Adrenal gland (tissue), 12 donors: ENCODE data around the gene ZRANB3. TPM values are rescaled to one million over a fixed set of nuclear protein-coding genes. Genes with fewer than 3 reads are reported as not detected.
"Not testable (repeated sequence)": the region's sequence is repeated elsewhere in the genome, so short reads cannot be mapped to it uniquely, and the experiment has no call there.

Experiments
- DNase-seq, 7 donors: peaks; one replicate each; pipeline ENCODE4 v3.0.0-alpha.2; 2019 to 2020
- H3K27ac ChIP-seq, 5 donors: fragments of 200-600 bp; sonication (generic) in 4 of 5; 1 replicate in 3 of 5; 2 replicates in 2 of 5; pipeline versions ENCODE4 v1.5.1 to v1.8.0; 2016 to 2020; ENCODE audit warnings: mild to moderate bottlenecking in 1 of 5
- H3K27me3 ChIP-seq: fragments of 200-600 bp; 2 replicates; pipeline ENCODE4 v1.8.0; 2021
- H3K36me3 ChIP-seq, 2 donors: fragments of 200-600 bp; replicated peaks in 1 of 2; 1 replicate in 1 of 2; 2 replicates in 1 of 2; pipeline versions ENCODE4 v1.5.1 to v1.8.0; 2018 to 2022
- H3K4me1 ChIP-seq, 2 donors: fragments of 200-600 bp; replicated peaks in 1 of 2; 1 replicate in 1 of 2; 2 replicates in 1 of 2; pipeline versions ENCODE4 v1.5.1 to v1.8.0; 2018 to 2021
- H3K4me3 ChIP-seq, 4 donors: fragments of 200-600 bp; sonication (generic) in 3 of 4; one replicate each; pipeline ENCODE4 v1.5.1; 2016 to 2018
- H3K9me3 ChIP-seq, 3 donors: fragments of 200-600 bp; sonication (generic) in 1 of 3; replicated peaks in 1 of 3; 1 replicate in 2 of 3; 2 replicates in 1 of 3; pipeline versions ENCODE4 v1.5.1 to v1.8.0; 2016 to 2021
- POLR2A ChIP-seq, 2 donors: fragments of 450-650 bp; IDR thresholded peaks; one replicate each; pipeline ENCODE4 v1.6.1; 2017; ENCODE audit warnings: antibody characterized with exemption in 2 of 2, mild to moderate bottlenecking in 2 of 2, moderate library complexity in 1 of 2
- WGBS, 4 donors: extraction: QIAGEN DNeasy Blood & Tissue Kit in 2 of 4; methylation state at CpG; one replicate each; pipeline versions ENCODE4 v1.1.5 to v1.1.7; 2013 to 2017; 5-methylcytosine and 5-hydroxymethylcytosine counted together
- intact Hi-C, 2 donors: fragments of 100-400 bp; cut with DNase I; formaldehyde crosslinking; loops; one replicate each; pipeline versions ENCODE4 v1.14.1 to v1.15.0; 2022 to 2023
- polyA plus RNA-seq, 3 donors: library from polyadenylated mRNA; stranded (reverse); fragments of 200-250 nt in 2 of 3; fragments of 350-450 nt in 1 of 3; fragmentation: Illumina TruSeq in 1 of 3; extraction: RNeasy Lipid Tissue Mini Kit (QIAGEN cat#74804) in 1 of 3; gene quantifications; one replicate each; pipeline ENCODE4 v1.2.3, GENCODE V29; 2013 to 2014
- total RNA-seq, 9 donors: library from RNA; depleted of rRNA in 4 of 9; stranded (reverse); fragments of >200 nt in 4 of 9; fragments of 120-200 nt in 1 of 9; fragmentation: NEBNext Ultra II Directional in 1 of 9; extraction: Animal tissue kit (Norgen Biotek cat#: 25700) in 1 of 9; gene quantifications; one replicate each; pipeline versions ENCODE4 v1.1.0 to v1.2.4, GENCODE V29; 2013 to 2023
- TF ChIP-seq, protein P1 (sequence below), 6 experiments: fragments of 450-650 bp in 4 of 6; fragments of 200-600 bp in 2 of 6; sonication (generic) in 1 of 6; IDR thresholded peaks; 1 replicate in 5 of 6; 2 replicates in 1 of 6; pipeline versions ENCODE4 v1.5.1 to v1.8.0; 2016 to 2021; ENCODE audit warnings: antibody characterized with exemption in 6 of 6, mild to moderate bottlenecking in 2 of 6, moderate library complexity in 1 of 6
- donor health status: healthy with polysubstance abuse.
- donor health status: Bipolar disorder and iron deficiency.
- donor health status: DM: yes; HTN: yes; CAD: no.
- donor health status: DM: no; HTN: no; CAD: no.
- donor health status: DM: no; HTN: no; CAD: no.
- donor health status: DM: yes; HTN: yes; CAD: no.

ZRANB3 gene
- total and polyA plus RNA-seq, 12 donors, result 1.0 to 16.8 (median 9.0) TPM

DNA sequence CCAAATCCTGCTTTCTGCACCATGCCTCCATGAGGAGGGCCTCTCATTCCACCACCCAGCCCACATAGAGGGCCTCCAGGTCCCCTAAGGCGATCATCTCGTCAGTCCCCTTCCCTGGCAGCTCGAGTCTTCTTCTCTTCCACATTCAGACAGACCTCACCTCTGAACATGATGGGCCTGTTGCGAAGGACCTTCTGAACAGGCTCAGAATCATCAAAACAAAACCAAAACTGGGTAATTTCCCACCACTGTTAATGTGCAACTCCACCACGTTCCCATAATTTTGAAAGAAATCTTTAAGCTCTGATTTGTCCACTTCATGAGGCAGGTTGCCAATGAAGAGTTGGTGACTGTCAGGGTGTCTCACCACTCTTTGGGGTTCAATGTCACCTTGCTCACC is 20.4 kb downstream of the ZRANB3 start:
- Histone ChIP-seq H3K27me3 (no peaks in the 10 kb centered on the region), H3K4me1 (no peaks in the 10 kb centered on the region), H3K9me3 (peaks cover 0 to 8% (median 0%) of the 10 kb centered on the region in 3 donors), H3K27ac (no peak overlapping the region), H3K36me3 (no peaks in the 10 kb centered on the region), H3K4me3 (no peak overlapping the region)
- no peak for DNase-seq
- WGBS, 4 donors, result 96 to 99% (median 98%) methylated on average over 5 of the region's 5 CpGs
- intact Hi-C loops, result no loop called here
- TF ChIP-seq, protein P1, sequence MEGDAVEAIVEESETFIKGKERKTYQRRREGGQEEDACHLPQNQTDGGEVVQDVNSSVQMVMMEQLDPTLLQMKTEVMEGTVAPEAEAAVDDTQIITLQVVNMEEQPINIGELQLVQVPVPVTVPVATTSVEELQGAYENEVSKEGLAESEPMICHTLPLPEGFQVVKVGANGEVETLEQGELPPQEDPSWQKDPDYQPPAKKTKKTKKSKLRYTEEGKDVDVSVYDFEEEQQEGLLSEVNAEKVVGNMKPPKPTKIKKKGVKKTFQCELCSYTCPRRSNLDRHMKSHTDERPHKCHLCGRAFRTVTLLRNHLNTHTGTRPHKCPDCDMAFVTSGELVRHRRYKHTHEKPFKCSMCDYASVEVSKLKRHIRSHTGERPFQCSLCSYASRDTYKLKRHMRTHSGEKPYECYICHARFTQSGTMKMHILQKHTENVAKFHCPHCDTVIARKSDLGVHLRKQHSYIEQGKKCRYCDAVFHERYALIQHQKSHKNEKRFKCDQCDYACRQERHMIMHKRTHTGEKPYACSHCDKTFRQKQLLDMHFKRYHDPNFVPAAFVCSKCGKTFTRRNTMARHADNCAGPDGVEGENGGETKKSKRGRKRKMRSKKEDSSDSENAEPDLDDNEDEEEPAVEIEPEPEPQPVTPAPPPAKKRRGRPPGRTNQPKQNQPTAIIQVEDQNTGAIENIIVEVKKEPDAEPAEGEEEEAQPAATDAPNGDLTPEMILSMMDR (IDR thresholded peaks at IDR 0.05), result no peak
- no peak for TF ChIP-seq POLR2A (IDR thresholded peaks at IDR 0.05)

DNA sequence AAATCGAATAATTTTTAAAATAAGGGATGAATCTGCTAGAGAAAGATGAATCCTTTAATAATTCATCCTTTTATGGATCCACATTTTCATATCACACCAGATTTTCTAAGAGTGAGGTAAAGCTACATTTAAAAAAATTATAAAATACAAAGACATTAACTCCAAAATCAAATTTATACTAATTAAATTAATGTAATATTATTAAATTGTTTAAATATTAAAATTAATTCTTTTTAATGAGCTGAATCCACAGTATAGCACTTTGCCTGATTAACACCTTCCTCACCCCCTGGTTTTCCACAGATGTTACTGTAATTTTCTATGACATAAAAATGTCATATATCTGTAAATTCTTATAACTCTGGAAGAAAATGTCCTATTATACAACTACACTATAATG is 26.2 kb downstream of the ZRANB3 start:
- H3K9me3 ChIP-seq, result no peaks in the 10 kb centered on the region
- WGBS, 4 donors, result 75 to 92% (median 86%) methylated on average over 1 of the region's 1 CpG
- DNase-seq, result no peak

DNA sequence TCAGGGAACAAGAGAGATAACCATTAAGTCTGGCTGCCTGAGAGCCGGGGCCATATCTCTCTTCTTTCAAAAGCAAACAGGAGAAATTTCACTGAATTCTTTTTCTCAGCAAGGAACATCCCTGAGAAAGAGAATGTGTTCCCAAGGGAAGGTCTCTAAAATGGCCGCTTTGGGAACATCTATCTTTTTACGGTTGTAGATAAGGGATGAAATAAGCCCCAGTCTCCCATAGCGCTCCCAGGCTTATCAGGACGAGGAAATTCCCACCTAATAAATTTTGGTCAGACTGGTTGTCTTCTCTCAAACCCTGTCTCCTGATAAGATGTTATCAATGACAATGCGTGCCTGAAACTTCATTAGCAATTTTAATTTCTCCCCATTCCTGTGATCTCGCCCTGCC is 32.4 kb downstream of the ZRANB3 start:
- H3K36me3 ChIP-seq, H3K4me3 ChIP-seq, H3K27ac ChIP-seq, intact Hi-C loops, H3K27me3 ChIP-seq, DNase-seq, H3K4me1 ChIP-seq: not testable (repeated sequence)
- WGBS, 4 donors, result 91 to 98% (median 97%) methylated on average over 7 of the region's 7 CpGs
- H3K9me3 ChIP-seq, result peaks cover 0 to 12% (median 0%) of the 10 kb centered on the region in 3 donors

More for the DNA sequence above, 26.2 kb downstream of the ZRANB3 start:
- Histone ChIP-seq H3K36me3 (no peaks in the 10 kb centered on the region), H3K4me1 (no peaks in the 10 kb centered on the region), H3K4me3 (no peak overlapping the region), H3K27me3 (no peaks in the 10 kb centered on the region), H3K27ac (no peak overlapping the region)
- no peak for TF ChIP-seq POLR2A (IDR thresholded peaks at IDR 0.05)
- TF ChIP-seq, protein P1 (IDR thresholded peaks at IDR 0.05), result no peak
- intact Hi-C loops, result no loop called here

DNA sequence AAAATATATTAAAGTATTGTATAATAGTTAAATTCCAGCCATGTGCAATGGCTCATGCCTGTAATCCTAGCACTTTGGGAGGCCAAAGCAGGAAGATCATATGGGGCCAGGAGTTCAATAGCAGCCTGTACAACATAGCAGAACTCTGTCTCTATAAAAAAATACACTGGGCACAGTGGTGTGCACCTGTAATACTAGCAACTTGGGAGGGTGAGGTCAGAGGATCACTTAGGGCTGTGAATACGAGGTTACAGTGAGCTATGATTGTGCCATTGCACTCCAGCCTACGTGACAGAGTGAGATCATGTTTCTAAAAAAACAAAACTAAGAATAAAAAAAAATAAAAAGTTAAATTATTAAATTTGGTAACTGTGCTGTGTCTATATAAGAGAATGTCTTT is 36.1 kb downstream of the ZRANB3 start:
- WGBS, 4 donors, result 88 to 95% (median 91%) methylated on average over 2 of the region's 2 CpGs
- H3K27me3 ChIP-seq, result no peaks in the 10 kb centered on the region

DNA sequence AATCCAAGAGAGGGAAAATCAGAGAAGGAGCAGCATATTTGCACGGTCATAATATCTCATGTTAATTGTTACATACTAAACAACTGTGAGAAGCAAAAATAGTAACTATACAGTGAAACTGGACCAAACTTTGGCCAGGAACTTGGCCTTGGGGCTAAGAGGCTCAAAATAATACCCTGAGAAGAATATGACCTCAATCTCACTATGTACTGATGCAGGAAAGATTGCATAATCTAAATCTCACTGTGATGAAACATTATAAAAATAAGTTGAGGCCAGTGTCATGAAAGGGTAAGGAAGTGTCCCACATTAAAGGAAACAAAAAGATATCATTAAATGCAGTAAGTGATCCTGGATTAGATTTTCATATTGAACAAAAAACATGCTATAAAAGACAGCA is 36.5 kb downstream of the ZRANB3 start:
- no peak for DNase-seq
- intact Hi-C loops, result no loop called here
- 78 to 94% (median 88%) methylated on average over 1 of the region's 1 CpG for WGBS, 4 donors
- H3K9me3 ChIP-seq, result peaks cover 0 to 11% (median 0%) of the 10 kb centered on the region in 3 donors
- no peak overlapping the region for H3K4me3 ChIP-seq
- H3K36me3 ChIP-seq, result no peaks in the 10 kb centered on the region
- no peaks in the 10 kb centered on the region for H3K27me3 ChIP-seq
- no peak for TF ChIP-seq POLR2A (IDR thresholded peaks at IDR 0.05)
- TF ChIP-seq, protein P1 (IDR thresholded peaks at IDR 0.05), result no peak
- H3K4me1 ChIP-seq, result no peaks in the 10 kb centered on the region
- no peak overlapping the region for H3K27ac ChIP-seq

More for the DNA sequence above, 36.1 kb downstream of the ZRANB3 start:
- no peaks in the 10 kb centered on the region for H3K36me3 ChIP-seq
- H3K9me3 ChIP-seq, result peaks cover 0 to 12% (median 0%) of the 10 kb centered on the region in 3 donors
- no peak overlapping the region for H3K27ac ChIP-seq
- intact Hi-C loops, result no loop called here
- no peak overlapping the region for H3K4me3 ChIP-seq
- DNase-seq, result no peak
- TF ChIP-seq, protein P1 (IDR thresholded peaks at IDR 0.05), result no peak
- TF ChIP-seq POLR2A (IDR thresholded peaks at IDR 0.05), result no peak
- H3K4me1 ChIP-seq, result no peaks in the 10 kb centered on the region
